HG02938 (cell line): ENCODE data around the gene AKAP6.
"Not testable (repeated sequence)": the region's sequence is repeated elsewhere in the genome, so short reads cannot be mapped to it uniquely, and the experiment has no call there.

ENCODE experiments used
- ATAC-seq: cut with Tn5 transposase; IDR thresholded peaks from one replicate; pipeline ENCODE4 v1.9.1; 2021; ENCODE audit warnings: mild to moderate bottlenecking, moderate library complexity; ENCODE audit not compliant: unreplicated experiment

Gene AKAP6

DNA sequence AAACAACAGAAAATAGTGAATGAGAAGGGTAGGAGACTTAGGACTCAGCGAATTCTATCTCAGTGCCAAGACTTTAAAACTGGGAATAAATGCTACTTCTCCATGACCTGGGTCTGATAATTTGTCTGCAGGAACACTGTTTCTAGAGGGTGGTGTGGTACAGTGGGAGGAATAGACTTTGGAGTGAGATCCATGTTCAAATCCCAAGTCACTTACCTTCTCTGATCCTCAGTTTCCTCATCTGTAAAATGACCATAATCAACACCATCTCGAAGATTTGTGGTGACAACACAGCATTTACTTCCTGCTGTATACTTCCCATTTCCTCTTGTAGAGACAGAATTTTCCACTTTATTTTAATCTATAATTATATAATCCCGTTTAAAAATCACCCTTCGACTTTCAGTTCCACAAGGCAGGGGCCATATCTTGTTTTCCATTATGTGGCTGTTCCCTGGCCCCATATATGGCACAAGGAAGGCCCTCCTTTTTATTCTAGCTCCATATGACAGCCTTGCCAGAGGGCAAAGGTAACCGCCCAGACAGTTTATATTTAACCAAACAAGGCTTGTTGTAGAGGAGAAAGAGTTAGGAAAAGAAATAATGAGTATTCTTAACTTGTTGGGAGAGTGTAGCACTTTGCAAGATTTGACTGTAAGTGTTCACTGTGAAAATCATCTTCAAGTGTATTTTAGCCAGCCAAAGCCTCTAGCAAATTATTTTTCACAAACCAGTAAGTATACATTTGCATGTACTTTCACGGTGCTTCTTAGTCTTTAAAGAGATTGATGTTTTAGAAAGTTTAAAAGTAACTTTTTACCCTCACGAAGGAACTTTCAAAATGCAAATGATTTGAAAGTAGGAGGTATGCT is 243.1 kb downstream of the AKAP6 start:
- ATAC-seq = peak; percentile 69

DNA sequence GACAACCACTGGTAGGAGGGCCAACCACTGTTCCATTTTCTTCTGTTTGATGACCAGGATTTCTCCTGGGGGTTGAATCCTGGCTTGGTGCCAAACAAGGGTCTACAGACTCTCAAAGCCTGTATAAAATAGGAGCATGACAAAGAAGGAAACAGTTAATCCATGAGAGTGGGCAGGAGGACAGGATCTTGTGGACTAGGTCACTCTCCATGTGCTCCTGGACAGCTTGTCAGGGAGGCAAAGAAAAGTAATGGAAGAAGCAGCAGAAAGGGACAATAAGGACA is 243.7 kb downstream of the AKAP6 start:
- ATAC-seq = no peak

- no peak for ATAC-seq
These were observed 245.2 kb downstream of the AKAP6 start for GRCh38 chr14:32574269-32574668.

DNA sequence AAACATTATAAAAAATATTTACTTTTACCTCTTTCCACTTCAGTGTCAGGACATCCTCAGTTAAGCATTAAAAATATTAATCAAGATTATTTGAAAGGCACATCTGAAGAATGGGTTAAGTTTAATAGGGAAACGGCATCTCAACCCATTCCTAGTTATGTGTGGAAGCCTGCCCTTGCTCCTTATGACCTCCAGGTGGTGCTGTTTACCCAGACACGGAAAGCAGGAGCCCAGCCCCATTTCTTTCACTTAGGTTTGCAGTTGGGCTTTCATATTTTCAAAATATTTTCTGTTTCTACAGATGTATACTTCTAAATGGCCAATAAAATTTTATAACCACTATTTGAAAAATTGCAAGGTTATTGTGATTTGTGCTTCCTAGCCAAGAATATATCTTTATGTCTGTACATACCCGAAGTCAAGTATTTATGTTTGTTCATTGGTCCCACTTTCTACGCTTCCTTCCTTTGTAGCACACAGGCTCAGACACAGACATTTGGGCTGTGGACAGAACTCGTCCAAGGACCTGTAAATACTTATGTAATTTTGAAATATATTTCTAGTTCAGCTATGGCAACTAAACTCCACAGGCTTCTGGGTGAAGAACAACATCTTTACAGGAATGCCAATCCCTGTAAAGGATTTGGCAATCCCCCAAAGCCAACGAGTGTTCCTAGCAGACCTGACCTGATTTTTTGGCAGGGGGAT is 247.1 kb downstream of the AKAP6 start:
- ATAC-seq = peak; percentile 45

- no peak for ATAC-seq
These were observed 247.9 kb downstream of the AKAP6 start for GRCh38 chr14:32576977-32577376.

DNA sequence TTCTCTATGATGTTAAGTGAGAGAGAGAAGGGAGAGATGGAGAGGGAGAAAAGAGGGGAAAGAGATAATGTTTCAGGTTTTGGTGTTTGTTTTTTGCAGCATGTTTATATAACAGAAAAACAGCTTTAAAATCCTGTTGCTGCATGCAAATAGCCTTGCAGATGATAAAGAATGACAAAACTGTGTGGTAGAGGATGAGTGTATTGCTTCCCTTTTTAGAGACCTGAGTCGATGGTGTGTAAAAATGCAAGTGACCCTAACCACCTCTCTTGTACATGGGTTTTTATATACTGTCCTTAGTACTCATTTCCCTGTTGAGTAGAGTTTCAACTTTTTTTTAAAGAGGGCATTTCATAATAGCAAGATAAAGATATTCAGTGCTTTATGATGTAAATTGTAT is 249.1 kb downstream of the AKAP6 start:
- ATAC-seq = peak; percentile 84

GRCh38 chr14:32583427-32583826 is 254.3 kb downstream of the AKAP6 start:
- ATAC-seq = not testable (repeated sequence)

DNA sequence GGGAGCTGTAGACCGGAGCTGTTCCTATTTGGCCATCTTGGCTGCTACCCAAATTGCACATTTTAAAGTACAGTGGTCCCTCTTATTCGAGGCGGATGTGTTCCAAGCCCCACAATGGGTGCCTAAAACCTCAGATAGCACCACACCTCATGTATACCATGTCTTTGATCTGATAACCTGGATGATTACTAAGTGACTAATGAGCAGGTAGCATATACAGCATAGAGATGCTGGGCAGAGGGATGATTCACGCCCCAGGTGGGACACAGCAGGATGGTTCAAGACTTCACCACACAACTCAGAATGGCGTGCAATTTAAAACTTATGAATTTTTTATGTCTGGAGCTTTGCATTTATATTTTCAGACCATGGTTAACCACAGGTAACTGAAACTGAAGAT is 255.0 kb downstream of the AKAP6 start:
- no peak for ATAC-seq

GRCh38 chr14:32587461-32587860 is 258.4 kb downstream of the AKAP6 start:
- ATAC-seq = no peak

DNA sequence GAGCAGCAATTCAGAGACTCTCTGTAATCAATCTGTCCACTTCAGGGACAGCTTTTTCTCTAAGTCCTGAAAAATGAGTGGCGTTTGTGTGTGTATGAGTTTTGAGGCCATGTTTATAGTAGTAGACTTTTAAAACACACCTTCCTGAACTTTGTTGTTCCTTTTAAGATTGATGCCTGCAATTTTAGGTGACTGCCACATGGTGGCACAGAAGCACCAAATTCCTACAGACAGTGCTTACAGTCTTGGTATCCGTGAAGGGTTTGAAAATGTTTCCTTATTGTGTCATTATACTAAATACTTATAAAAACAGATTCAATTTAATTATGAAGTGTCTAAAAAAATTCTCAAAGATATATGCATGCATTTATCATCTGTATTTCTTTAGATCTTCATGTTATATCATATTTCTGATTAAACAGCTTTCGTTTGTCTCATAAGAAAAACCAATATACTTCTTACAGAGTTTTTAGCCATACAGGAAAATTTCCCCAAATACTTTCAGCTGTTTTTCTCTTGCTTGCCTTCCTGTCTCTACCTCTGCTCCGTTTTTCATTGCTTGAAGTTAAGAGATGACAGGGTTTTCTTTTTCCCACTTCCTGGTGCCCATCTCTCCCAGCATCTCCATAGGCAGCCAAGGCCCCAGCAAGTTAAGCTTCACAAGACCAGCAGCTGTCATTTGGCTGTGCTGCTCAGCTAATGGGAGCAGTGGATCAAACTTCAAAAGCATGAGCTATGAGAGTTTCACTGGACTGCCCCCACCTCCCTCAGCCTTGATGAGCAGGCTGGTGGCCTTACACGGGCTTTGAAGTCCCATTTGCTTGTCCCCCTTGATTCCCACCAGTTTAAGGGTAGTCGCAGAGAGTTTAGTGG is 259.6 kb downstream of the AKAP6 start:
- ATAC-seq = no peak

- no peak for ATAC-seq
These were observed 261.1 kb downstream of the AKAP6 start for GRCh38 chr14:32590157-32590556.

DNA sequence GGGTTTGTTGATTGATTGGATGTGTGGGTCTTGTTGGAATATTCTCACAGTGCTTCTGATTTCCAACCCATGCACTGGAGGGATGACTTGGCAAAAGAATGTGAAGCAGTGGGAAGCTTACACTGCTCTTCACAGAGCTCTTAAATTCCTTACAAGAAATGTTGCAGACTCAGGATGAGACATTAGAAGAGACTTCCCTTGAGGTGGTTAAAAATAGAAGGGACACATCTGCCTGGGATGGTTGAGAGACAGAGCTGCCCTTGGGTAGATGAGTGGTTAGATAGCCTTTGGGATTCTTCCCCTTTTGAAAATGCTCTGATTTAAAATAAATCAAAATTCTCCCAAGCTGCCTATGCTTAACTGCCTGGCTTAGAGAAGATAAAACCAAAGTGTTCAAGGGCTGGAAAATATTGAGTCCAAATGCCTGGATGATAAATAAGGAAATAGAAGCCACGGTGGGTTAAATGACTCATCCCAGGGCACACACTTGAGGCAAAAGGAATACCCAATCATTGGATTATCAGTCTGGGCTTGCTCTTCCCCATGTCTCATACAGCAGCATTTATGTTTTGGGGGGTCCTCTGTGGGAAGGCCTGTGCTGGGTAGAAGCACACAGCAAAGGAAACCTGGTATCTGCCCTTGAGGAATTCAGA is 264.3 kb downstream of the AKAP6 start:
- ATAC-seq = no peak

DNA sequence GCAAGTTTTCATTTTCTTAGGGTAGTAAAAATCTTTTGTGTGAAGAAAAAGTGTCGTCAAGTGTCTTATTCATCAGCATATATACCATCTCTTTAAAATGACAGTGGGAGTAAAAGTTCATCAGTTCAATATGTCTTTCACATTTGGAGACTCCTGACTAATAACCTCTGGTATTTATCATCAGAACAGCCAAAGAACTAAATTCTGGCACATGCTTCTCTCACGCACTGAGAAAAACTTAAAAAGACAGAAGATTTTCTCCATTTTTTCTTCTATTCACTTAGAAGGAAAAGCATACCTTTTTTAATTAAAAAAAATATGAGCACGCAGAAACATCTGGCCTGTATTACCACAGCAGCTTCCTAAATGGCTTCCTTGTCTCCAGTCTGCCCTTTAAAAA is 265.7 kb downstream of the AKAP6 start:
- ATAC-seq = no peak

GRCh38 chr14:32595497-32595896 is 266.4 kb downstream of the AKAP6 start:
- no peak for ATAC-seq

GRCh38 chr14:32596390-32596789 is 267.3 kb downstream of the AKAP6 start:
- ATAC-seq = no peak

DNA sequence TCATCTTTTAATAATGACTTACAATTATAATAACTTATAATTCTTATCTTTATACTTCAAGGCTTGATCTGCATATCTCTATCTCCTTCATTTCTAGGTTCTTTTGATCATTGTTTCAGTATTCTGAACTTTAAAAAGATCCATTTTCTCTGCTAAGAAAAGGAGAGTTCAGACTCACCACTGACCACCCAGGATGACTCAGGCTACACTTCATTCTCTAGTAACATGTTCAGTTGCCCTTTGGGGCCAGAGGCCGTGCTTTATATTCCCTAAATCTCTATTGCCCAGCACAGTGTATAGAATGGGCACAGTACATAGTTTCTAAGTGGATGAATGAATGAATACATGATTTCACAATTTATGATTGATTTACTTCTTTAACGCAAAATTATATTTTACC is 268.7 kb downstream of the AKAP6 start:
- ATAC-seq = no peak

GRCh38 chr14:32601069-32601468 is 272.0 kb downstream of the AKAP6 start:
- no peak for ATAC-seq

GRCh38 chr14:32601906-32602305 is 272.8 kb downstream of the AKAP6 start:
- ATAC-seq = no peak

GRCh38 chr14:32602699-32603098 is 273.6 kb downstream of the AKAP6 start:
- ATAC-seq = no peak

- ATAC-seq = no peak
These were observed 275.0 kb downstream of the AKAP6 start for GRCh38 chr14:32603992-32604565.

DNA sequence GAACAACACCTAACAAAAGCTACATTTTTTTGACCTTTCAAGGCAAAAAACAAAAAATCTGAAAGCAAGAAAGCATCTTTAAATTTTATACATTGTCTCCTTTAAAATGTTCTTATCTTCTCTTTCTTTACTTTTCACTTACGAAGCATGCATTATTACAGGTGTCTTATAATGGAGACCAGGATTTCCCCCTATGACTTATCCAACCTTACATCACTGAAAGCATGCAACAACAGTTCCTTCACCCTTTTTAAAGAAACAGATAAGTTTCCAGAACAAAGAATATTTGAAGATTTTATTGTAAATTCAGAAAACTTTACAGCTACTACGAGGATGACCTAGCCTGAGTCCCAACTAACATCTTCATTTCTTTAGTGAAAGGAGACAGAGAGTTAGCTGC is 277.2 kb downstream of the AKAP6 start:
- no peak for ATAC-seq
